HG03342 (cell line): Measurements from ENCODE around the gene SOD1.
"Not testable (repeated sequence)": the region's sequence is repeated elsewhere in the genome, so short reads cannot be mapped to it uniquely, and the experiment has no call there.

ENCODE experiments used
- ATAC-seq: cut with Tn5 transposase; IDR thresholded peaks from one replicate; pipeline ENCODE4 v1.9.1; 2021; ENCODE audit warnings: mild to moderate bottlenecking, moderate library complexity; ENCODE audit not compliant: unreplicated experiment

Gene SOD1

GRCh38 chr21:31659536-31660258, at the start of gene SOD1:
Gene SOD1 (plus strand): TSS chr21:31659693. CDS start chr21:31659770, 77 bp downstream.
- peak; percentile 95 for ATAC-seq

GRCh38 chr21:31611445-31611844, 48.0 kb upstream of the SOD1 start:
- no peak for ATAC-seq

- no peak for ATAC-seq
Measured at GRCh38 chr21:31612894-31613785, 46.4 kb upstream of the SOD1 start.

GRCh38 chr21:31614705-31615104, 44.8 kb upstream of the SOD1 start:
- ATAC-seq, result no peak

GRCh38 chr21:31616216-31616615, 43.3 kb upstream of the SOD1 start:
- no peak for ATAC-seq

- no peak for ATAC-seq
Measured at GRCh38 chr21:31618696-31619430, 40.6 kb upstream of the SOD1 start.

GRCh38 chr21:31622397-31622796, 37.1 kb upstream of the SOD1 start:
- no peak for ATAC-seq

GRCh38 chr21:31623664-31624063, 35.8 kb upstream of the SOD1 start:
- no peak for ATAC-seq

- no peak for ATAC-seq
Measured at GRCh38 chr21:31624181-31624580, 35.3 kb upstream of the SOD1 start.

GRCh38 chr21:31624961-31625491, 34.5 kb upstream of the SOD1 start:
- ATAC-seq, result no peak

GRCh38 chr21:31629972-31630711, 29.4 kb upstream of the SOD1 start:
- no peak for ATAC-seq

GRCh38 chr21:31631881-31632280, 27.6 kb upstream of the SOD1 start:
- ATAC-seq, result not testable (repeated sequence)

GRCh38 chr21:31634993-31635392, 24.5 kb upstream of the SOD1 start:
- no peak for ATAC-seq

- no peak for ATAC-seq
Measured at GRCh38 chr21:31636874-31637273, 22.6 kb upstream of the SOD1 start.

GRCh38 chr21:31641416-31641922, 18.0 kb upstream of the SOD1 start:
- no peak for ATAC-seq

- ATAC-seq, result no peak
Measured at GRCh38 chr21:31644643-31645042, 14.8 kb upstream of the SOD1 start.

- ATAC-seq, result no peak
Measured at GRCh38 chr21:31647650-31648049, 11.8 kb upstream of the SOD1 start.

GRCh38 chr21:31650930-31651329, 8.6 kb upstream of the SOD1 start:
- ATAC-seq, result no peak

- not testable (repeated sequence) for ATAC-seq
Measured at GRCh38 chr21:31651491-31651890, 8.0 kb upstream of the SOD1 start.

- ATAC-seq, result no peak
Measured at GRCh38 chr21:31654340-31654739, 5.2 kb upstream of the SOD1 start.
